ENCODE results near the gene TALDO1.

DNA sequence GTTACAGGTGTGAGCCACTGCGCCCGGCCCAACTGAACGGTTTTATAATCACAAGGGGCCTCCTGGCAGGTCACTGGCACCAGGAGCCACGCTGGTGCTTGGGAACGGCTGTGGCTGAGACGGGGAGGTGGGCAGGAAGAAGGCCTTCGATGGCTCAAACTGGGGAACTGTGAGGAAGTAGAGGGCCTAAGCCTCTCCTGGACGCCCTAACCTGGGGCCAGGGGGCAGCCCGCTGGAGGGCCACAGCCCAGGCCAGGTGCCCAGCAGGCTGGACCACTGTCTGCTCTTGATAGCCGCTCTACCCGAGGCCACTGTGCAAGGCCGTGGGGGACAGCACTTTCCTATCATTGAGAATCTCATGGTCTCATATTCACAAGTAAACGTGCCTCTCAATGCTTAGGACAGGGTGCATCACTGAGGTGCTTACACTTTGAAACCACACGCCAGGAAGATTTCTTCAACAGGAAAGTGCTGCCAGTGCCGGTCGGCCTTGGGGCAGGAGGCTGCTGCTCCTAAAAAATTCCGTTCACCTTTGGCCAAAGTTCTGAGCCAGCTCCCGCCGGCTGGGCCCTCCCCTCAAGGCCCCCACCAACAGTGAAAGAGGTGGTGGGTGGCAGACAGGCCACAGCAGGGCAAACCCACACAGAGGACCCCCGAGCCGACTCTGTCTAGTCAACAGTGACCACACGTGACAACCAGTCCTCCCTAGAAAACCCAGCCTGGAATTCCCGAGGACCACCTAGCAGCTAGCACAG lies 22.8 kb downstream of the TALDO1 start:
- TF ChIP-seq POLR2A (IDR thresholded peaks at IDR 0.05; ENCODE audit: control extremely low read depth in 1 of 2, low read depth in 2 of 2, low read length in 2 of 2) = no peak
- no peak for TF ChIP-seq SRF (IDR thresholded peaks at IDR 0.05; ENCODE audit: low read depth, low read length)
- TF ChIP-seq JUN (IDR thresholded peaks at IDR 0.05; ENCODE audit: low read depth, low read length) = no peak
- no peak for TF ChIP-seq POLR2AphosphoS5 (IDR thresholded peaks at IDR 0.05; ENCODE audit: low read depth, low read length)
- TF ChIP-seq, protein P1, sequence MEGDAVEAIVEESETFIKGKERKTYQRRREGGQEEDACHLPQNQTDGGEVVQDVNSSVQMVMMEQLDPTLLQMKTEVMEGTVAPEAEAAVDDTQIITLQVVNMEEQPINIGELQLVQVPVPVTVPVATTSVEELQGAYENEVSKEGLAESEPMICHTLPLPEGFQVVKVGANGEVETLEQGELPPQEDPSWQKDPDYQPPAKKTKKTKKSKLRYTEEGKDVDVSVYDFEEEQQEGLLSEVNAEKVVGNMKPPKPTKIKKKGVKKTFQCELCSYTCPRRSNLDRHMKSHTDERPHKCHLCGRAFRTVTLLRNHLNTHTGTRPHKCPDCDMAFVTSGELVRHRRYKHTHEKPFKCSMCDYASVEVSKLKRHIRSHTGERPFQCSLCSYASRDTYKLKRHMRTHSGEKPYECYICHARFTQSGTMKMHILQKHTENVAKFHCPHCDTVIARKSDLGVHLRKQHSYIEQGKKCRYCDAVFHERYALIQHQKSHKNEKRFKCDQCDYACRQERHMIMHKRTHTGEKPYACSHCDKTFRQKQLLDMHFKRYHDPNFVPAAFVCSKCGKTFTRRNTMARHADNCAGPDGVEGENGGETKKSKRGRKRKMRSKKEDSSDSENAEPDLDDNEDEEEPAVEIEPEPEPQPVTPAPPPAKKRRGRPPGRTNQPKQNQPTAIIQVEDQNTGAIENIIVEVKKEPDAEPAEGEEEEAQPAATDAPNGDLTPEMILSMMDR (IDR thresholded peaks at IDR 0.05; ENCODE audit: control extremely low read depth in 1 of 3, insufficient read depth in 1 of 3, low read depth in 1 of 3, low read length in 3 of 3) = no peak

Measured in H1 (cell line).